Right kidney (tissue), 1 donor: ENCODE results near the gene CHN2.

ENCODE experiments used
- DNase-seq: peaks from one replicate; pipeline ENCODE4 v3.0.0-alpha.2; 2016

Gene CHN2

DNA sequence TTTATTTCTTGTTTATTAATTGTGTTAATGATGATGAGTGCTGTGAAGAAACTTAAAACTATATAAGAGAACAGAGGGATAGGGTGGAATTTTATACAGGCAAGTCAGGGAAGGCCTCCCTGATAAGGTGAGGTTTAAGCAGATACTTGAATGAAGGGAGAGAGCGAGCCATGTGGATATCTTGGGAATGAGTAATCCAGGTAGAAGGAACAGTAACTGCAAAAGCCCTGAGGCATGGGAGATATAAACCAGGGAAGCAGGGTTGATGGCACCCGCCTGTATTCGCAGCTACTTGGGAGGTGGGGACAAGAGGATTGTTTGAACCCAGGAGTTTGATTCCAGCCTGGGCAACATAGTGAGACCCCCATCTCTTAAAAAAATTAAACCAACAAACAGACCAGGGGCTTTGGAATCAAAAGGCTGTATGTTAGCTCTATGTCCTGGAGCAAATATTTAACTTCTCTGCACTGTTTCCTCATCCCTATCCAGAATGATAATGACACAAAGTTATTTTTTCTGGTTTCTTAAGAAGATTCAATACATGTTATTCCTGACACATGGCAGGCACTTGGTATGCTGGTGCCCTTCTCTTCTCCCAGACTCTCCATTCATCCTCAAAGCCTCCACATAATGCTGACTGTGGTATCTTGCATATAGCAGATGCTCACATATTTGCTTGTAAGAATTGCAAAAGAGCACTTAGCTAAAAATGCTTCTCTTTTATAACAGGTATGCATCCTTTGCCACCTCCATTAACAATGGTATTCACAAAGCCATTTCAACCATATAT, 169.3 kb downstream of the CHN2 start:
- DNase-seq = no peak

DNA sequence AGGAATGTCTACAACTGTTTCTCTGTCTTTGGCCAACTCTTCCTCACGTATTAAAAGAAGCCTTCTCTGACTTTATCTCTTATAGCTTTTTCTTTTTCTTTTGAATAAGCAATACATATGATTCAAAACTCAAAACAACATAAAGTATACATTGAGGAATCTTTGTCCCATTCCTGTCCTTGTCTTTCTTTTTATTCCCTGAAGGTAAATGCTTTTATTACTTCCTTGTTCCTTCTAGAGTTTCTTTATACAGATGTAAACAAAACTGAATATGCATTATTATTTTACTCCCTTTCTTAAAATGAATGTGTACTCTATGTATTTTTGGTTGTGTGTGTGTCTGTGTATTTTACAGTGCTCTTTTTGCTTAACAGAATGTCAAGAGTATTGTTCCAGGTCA, 170.1 kb downstream of the CHN2 start:
- DNase-seq = no peak

DNA sequence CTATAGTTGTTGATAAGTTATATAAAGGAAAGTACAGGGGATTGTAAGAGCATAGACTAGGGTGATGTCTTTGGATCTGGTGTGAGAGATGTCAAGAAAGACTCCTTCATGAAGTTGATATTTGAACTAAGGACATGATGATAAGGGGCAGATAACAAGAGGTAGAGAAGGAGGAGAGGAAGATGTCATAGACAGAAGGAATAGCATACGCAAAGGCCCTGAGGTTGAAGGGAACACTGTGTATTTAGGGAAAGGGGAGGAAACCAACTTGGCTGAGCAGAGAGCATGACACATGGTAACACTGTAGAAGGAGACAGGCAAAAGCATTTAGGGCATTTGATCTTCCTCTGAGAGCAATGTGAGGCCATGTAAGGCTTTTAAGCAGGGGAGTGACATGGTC, 170.8 kb downstream of the CHN2 start:
- no peak for DNase-seq

DNA sequence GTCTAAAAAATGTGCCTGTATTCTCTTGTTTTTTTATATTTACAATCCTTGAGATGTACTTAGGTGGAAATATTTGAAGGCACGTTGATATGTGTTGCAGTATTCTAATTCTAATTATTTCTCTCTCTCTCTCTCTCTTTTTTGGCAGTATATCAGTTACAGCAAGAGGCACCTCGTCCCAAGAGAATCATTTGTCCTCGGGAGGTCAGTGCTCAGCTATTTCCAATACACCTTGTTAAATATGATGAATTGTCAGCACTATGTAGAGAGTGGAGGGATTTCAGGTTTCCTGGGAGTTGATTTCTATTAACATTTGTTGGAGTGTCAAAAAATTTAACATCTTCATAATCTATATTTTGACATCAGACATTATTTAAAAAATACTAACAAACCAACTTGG, 173.2 kb downstream of the CHN2 start:
- no peak for DNase-seq

DNA sequence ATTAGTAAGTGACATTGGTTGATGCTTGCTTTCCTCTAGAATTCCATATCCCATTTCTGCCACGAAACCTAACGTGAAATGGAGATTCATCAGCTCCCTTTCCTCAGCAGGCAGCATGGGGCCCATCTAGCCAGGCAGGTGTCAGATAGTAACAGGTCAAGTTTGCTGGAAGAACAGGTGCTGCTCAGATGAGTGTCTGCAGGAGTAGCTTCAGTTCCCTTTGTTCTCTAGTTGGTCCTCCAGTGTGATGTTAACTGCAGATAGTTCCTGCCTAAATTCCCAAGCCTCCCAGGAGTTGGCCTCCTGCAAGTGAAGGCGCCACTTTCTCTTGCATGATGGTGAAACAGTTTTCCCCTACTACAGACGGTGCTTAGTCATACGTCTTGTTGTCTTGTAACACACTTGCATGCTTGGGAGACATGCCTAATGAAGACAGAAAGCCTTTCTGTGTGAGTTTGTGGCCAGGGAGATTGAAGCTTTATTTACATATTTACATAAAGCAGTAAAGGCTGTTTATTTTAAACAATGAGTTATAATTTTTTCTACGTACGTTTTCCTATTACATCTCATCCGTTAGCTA, 175.4 kb downstream of the CHN2 start:
- no peak for DNase-seq

DNA sequence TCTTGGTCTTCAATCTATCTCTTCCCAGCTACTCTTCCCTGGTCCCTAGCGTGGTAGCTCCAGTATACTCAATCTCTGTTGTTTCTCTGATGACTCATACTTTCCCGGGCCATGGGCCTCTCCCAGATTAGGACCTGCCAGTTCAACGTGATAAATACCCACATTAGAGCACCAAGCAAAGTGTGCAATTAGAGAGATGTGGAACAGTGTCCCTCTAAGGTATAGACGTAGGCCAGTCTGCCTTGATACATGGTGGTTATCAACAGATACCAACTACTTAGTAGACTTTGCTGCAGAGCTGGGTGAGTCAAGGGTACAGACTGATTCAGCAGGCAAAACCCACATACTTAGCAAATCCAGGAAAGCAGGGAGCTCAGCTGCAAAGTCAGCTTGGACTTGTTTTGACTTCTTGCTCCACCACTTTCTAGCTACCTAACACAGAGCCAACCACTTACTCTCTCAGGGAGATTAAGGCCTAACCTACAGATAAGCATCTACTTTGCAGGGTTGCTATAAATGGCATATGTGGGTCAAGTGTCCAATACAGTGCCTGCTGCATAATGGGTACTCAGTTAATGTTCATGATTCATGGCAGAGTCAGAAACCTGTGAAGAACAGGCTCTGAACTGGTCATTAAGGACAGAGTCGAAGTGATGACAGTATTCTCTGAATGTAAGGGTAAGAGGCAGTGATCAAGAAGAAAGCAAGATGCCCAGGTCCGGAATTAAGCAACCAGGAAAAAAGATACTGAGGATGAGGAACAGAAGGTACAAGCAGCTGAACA, 176.1 kb downstream of the CHN2 start:
- DNase-seq = no peak

DNA sequence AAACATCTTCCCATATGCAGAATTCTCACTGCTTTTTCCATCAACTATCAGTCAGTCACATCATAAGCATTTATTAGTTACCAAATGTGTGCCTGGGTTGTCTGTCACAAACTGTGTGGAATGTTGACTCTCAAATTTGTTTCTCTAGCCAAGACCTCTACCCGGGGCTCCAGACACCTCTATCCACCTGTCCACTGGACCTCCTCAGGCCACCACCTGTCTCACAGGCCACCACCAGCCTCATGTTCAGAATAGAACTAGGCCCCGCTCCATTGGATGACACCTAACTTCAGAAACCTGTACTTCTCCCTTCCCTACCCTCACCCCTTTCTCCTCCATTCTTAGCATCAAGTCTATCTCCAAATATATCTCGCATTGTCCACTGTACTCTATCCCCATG, 176.9 kb downstream of the CHN2 start:
- no peak for DNase-seq

DNA sequence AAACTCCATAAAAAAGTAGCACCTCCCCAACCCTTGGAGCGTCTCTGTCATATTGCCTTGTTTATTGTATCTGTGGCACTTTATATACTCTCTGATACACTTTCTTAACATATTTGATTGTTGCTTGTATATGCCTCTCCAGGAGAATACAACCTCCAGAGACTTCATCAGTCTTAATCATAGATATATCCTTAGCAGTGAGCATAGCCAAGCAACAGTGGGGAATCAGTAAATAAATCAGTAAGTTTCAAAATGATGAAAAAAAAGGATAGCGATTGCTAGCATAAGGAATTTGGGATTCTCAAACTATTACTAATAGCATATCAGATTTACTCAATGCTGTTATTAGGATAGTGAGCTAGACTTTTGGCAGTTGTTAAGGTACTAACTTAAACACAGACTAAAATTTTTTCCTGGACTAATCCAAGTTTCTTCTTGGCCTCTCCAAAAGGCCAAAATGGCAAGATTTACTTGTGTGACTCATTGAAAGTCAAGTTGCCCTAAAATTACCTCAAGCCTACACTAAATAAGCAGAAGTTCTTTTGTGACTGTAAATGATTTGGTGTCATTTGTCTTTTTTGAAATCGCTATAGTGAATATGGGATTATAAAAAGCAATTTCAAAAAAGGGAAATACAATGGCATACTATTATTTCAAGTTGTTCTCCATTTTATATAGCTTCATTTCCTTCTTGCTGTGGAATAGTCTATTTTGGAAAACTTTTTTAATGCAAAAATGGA, 177.9 kb downstream of the CHN2 start:
- DNase-seq = no peak

DNA sequence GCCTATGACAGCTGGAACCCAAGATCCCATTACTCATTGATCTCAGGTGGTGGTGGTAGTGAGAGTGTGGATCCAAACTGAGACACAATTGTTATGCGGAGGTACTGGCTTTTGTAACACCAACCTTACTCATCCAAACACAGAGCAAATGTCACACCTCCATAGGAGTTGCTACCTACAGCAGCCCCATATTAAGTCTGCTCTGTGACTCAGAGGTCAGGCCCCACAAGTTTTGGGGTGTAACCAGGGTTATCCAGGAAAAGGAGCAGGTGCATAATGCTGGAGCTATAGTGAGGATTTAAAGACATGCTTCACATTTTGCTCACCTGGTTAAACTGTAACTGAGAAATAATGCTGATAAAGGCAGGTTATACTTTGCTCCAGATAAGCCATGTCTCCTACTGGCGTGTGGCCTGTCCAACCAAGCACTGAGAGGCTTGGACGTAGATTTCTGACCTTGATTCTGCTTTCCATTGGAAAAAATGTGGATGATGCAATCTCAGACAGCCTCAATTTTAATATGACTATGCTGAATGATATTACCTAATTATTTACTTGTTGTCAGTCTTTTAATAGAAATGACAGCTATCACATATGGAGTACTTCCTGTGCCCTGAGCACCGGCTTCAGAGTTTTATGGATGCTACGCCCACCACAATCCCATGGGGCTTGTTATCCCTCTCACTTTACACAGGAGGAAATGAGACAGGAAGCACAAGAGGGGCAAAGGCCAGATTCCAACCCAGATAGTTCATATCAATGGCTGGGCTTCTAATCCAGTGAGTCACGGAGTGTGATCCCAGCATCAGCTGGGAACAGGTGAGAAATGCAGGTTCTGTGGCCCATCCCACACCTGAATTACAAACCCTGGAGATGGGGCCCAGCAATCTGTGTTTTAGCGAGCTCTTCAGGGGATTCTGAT, 181.3 kb downstream of the CHN2 start:
- no peak for DNase-seq

DNA sequence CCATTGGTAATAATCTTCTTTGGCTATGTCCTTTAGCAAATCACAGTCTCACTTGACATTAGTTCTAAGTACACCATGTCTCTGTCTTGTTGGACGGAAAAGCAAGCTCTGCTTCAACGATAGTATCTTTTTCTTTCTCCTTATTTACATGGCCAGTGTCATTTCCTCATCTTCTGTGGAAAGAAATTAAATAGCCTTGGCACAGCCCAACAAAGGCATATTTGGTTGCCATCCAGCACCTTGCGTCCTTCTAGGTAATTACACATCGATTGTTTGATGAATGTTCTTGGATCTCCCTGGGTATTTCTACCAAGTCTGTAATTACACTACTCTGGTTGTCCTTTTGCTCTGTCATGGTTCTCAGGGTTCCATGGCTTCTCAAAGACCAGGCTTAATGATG, 183.1 kb downstream of the CHN2 start:
- DNase-seq = no peak

DNA sequence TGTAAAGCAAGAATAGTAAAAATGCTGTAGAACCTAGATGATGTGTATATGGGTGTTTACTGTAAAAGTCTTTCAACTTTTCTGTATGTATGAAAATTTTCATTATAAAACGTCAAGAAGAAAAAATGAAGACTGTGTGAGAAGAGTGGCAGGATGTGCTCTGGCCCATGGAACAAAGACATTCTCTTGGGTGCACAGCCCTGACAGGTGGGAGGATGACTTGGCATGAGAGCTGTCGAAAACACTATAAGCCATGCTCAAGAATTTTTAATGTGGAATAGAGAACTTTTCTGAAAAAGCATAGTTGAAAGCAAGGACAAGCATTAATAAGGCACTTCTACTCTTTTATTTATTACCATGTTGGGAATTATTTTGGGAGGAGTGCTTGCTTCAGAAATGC, 185.0 kb downstream of the CHN2 start:
- DNase-seq = no peak

DNA sequence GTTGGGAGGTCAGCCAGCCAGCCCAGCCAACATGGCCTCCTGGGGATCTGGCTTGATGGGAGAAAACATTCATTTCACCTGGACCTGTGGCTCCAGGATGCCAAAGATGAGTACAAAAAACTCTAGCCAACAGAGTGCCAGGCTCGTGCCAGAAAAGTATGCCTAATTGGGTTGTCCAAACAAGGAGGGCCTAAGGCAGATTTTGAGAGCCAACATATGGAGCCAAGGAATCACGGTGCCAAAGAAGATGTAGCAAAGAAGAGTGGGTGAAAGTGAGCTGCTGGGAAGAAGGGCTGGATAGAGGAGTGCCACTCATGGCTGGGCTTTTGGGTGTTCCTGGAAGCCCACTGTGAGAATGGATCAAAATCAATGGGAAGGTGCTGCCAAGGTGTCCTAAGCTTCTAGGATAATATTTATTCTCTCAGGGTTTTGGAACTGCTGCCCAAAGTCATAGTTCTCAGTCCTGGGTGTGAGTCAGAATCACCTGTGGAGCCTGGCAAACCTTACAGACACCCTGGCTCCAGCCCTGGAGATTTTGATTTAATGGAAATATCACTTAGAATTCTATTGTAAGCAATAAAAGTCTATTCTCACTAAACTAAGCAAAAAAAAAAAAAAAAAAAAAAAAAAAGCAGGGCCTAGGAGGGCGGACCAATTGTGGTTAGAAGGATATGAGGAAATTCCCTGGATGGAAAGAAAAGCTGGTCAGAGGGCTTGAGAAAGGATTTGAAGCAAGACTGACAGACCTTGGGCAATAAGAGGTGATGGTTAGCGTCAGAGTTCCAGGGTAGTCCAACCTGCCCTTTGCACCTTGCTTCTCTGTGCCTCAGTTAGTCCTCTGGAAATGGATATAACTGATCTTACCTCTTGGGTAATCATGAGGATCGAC, 186.9 kb downstream of the CHN2 start:
- DNase-seq = no peak

DNA sequence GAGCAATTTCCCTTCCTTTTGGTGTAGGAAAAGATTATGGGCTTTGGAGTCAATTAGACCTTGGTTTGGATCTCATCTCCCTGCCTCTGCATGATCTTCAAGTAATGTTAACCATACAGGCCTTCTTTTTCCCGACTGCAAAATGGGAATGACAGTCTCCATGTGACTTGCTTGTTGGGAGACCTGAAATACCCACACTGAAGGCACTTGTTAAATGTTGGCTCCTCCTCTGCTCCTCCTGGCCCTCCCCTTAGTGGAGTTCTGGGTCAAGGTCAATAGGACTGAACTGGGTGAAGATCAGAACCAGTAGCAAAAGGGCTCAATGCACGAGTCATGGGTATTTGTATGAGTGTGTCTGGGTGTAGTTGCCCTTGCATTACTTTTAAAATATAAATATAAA, 189.7 kb downstream of the CHN2 start:
- no peak for DNase-seq

DNA sequence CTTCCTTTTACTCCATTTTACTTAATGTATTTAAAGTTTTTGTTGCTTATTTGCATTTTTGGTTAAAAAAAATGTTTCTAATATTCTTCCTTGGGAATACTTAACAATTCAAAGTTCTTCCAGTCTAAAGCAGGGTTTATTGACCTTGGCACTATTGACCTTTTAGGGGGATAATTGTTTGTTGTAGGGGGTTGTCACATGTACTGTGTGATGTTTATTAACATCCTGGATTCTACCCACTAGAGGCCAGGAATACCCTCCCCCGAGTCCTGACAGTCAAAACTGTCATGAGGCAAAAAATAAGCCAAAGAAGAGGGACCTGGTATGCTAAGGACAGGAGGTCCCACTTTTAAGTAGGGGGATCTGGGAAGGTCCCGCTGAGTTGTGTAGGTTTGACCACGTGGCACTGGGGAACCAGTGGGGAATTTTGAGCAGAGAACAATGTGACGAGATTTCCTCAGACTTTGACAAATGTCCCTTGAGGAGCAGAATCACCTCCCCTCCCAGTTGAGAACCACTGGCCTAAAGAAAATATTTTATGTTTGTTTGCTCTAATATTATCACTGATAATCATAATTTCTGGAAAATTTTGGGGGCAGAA, 190.7 kb downstream of the CHN2 start:
- DNase-seq = no peak

DNA sequence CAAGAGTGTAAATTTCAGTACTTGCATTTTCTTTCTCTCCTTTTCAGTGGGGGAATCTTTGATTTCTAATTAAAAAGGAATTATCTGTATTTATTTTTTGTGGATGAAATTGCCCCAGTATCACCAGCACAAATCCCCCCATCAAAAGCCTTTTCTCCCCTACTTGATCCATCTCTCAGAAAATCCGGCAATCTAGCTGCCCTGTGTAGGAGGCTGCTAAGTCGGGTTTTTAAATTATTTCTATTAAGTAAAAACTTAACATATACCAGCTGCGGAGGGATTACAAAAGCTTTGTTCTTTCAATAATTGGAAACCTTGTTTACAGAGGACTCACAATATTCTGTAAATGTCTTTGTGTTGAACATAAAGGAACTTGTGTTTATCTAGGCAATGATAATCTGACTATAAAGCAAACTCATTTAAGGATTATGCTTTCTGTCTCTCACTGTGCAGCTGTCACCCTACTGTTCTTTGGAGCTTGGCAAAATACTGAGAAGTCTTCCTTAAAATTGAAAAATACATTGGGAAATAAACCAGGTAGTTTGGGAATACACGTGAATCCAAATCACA, 191.7 kb downstream of the CHN2 start:
- no peak for DNase-seq

DNA sequence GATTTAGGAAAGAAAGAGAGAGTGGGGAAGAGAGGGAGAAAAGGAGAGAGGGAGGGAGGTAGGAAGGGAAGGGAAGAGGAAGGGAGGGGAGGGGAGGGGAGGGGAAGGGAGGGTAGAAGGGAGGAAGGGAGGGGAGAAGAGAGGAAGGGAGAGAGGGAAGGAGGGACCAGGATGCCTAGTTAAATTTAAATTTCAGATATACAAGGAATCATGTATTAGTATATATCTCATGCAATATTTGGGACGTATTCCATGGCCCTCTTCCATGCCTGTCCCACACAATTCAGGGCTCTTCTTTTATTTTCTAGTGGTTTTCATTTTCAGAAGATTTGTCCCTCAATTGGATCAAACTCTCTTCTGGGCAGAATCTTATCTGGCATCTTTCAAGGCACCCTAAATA, 196.7 kb downstream of the CHN2 start:
- no peak for DNase-seq

DNA sequence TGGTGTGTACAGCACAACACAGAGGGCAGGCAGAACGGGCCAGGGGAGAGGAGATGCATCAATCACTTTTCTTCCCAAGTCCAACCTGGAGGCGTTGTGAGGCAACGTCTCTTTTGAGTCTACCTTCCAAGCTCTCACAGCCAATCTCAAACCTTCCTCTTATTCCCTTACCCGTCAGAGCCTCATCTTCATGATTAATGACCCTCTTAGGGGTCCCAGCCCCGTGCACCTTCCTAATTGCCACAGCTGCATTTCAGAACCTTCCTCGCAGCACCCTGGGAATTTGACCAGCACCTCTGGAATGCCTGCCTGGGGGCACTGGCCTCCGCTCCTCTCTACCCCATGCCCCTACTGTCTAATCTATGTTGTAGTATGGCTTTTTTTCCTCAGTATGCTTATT, 199.7 kb downstream of the CHN2 start:
- DNase-seq = no peak

DNA sequence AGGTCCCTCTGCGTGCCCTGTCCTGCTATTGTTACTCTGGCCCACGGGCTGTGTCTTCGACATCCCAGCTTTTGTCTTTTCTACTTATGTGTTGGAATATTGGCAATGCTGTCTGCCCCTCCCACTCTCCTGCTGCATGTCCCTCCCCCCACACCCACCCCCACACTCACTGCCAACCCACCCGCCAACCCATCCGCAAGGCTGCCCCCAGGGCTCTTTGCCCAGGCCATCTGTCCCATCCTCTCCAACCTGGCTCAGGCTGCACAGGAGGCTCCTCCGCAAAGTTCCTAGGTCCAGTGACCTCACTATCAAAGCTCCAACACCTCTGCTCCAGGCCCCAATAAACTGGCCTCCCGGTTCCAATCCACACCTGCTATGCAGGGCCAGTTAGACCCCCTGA, 202.0 kb downstream of the CHN2 start:
- DNase-seq = no peak

DNA sequence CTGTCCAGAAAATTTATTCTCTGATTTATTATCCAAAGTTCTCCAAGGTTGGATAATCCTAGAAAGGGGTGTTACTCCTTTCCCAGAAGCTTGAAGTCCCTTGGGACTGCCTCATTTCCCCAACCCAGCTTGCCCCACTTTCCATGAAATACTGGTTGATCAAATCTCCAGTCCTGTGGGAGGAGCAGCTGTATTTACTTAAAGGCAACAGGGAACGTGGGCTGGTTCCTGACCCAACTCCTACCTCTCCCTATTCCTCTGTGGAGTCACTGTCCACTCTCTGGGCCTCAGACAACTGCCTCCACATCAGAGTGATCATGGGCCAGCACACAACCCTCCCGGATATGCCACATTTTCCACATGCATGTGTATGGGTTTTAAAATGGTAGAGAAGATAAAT, 202.8 kb downstream of the CHN2 start:
- no peak for DNase-seq

DNA sequence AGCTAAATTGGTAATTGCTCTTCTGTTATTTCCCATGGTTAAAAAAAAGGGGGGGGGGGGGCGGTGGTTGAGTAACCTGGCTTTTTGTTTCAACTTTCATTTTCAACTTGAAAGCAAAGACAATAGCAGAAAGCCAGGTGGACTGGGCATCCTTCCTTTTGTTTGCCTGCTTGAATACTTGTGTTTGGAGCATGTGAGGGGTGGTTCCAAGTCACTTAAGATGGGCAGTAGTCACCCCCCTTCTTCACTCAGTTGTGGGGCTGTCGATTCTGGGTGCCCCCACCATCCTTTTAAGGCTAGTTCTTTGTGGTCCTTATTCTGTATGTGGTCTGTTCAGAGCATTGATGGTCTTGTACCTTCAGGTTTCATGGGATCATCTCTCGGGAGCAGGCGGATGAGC, 203.4 kb downstream of the CHN2 start:
- DNase-seq = no peak
